PC-9 (cell line): ENCODE data around the gene MFAP2.

Source experiments
- EZH2 ChIP-seq: fragments of 200-600 bp; sonication (generic); IDR thresholded peaks from 2 replicates; pipeline ENCODE4 v1.8.0; 2017; ENCODE audit warnings: antibody characterized with exemption, low read depth
- TF ChIP-seq, protein P1 (sequence below): fragments of 200-600 bp; sonication (generic); conservative IDR thresholded peaks from 2 replicates; pipeline ENCODE4 v1.6.1; 2017; ENCODE audit warnings: mixed run types, antibody characterized with exemption, mild to moderate bottlenecking, moderate library complexity

DNA sequence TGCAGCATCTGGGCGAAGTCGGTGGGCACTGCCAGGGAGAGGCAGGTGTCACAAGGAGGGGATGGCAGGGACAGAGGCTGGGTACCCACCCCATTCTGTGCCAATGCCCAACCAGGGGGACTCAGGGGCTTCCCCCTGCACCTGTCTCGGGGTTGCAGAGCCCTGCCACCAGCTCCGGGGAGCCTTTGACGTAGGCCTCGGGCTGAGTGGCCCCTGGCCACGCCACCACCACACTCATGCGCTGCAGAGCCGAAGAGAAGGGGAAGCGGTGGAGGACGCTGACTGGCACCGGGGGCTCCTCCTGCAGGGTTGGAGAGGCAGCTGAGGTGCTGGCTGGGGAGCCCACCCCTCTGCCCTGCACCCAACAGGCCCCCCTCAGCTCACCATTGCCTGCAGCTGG lies 11.7 kb upstream of the MFAP2 start:
- TF ChIP-seq, protein P1, sequence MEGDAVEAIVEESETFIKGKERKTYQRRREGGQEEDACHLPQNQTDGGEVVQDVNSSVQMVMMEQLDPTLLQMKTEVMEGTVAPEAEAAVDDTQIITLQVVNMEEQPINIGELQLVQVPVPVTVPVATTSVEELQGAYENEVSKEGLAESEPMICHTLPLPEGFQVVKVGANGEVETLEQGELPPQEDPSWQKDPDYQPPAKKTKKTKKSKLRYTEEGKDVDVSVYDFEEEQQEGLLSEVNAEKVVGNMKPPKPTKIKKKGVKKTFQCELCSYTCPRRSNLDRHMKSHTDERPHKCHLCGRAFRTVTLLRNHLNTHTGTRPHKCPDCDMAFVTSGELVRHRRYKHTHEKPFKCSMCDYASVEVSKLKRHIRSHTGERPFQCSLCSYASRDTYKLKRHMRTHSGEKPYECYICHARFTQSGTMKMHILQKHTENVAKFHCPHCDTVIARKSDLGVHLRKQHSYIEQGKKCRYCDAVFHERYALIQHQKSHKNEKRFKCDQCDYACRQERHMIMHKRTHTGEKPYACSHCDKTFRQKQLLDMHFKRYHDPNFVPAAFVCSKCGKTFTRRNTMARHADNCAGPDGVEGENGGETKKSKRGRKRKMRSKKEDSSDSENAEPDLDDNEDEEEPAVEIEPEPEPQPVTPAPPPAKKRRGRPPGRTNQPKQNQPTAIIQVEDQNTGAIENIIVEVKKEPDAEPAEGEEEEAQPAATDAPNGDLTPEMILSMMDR = no peak
- no peak for TF ChIP-seq EZH2
